Duodenal mucosa (tissue), 2 donors: ENCODE data around the gene DAPK2.

Source experiments
- H3K27ac ChIP-seq: one replicate; pipeline ENCODE4 v1.7.0; 2013; ENCODE audit warnings: low read depth, low read length
- H3K27me3 ChIP-seq, 2 donors: one replicate each; pipeline ENCODE4 v1.7.0; 2013; ENCODE audit warnings: low read length in 2 of 2, control low read depth in 1 of 2; ENCODE audit not compliant: insufficient read depth in 2 of 2, control insufficient read depth in 1 of 2
- H3K36me3 ChIP-seq, 2 donors: one replicate each; pipeline ENCODE4 v1.7.0; 2013; ENCODE audit warnings: low read length in 2 of 2, control low read depth in 1 of 2; ENCODE audit not compliant: insufficient read depth in 2 of 2, control insufficient read depth in 1 of 2
- H3K4me1 ChIP-seq, 2 donors: one replicate each; pipeline ENCODE4 v1.7.0; 2013; ENCODE audit warnings: low read length in 2 of 2, control low read depth in 1 of 2; ENCODE audit not compliant: insufficient read depth in 2 of 2, control insufficient read depth in 1 of 2
- H3K4me3 ChIP-seq, 2 donors: one replicate each; pipeline ENCODE4 v1.7.0; 2013; ENCODE audit warnings: low read length in 2 of 2, low read depth in 1 of 2
- H3K9ac ChIP-seq, 2 donors: one replicate each; pipeline ENCODE4 v1.7.0; 2013; ENCODE audit warnings: low read length in 2 of 2, low read depth in 1 of 2
- H3K9me3 ChIP-seq, 2 donors: one replicate each; pipeline ENCODE4 v1.7.0; 2013; ENCODE audit warnings: low read length in 2 of 2, control low read depth in 1 of 2; ENCODE audit not compliant: control insufficient read depth in 1 of 2

DAPK2 gene

DNA sequence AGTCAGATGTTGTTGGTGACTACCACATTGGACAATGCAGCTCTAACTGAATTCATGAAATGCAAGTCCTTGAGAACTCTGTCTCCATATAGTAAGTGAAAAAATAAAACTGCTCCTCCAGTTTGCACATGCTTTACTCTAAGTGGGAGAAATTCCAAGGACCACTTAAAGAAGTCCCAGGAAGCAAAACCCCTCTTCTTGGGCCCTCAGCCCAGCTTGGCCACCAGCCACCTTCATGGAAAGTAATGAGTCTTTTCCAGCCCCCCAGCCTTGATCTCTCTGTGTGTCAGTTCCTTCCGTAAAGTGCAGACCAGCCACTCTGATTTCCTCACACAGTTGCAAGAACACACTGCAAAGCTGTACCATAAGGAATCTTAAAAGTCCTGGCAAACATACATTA, 34.5 kb downstream of the DAPK2 start:
- no peaks in the 10 kb centered on the region for H3K27me3 ChIP-seq
- no peaks in the 10 kb centered on the region for H3K36me3 ChIP-seq
- H3K4me3 ChIP-seq = no peak overlapping the region
- H3K27ac ChIP-seq = no peak overlapping the region
- no peaks in the 10 kb centered on the region for H3K9me3 ChIP-seq
- no peak overlapping the region for H3K9ac ChIP-seq
- H3K4me1 ChIP-seq = peaks cover 69 to 82% of the 10 kb centered on the region in 2 donors

DNA sequence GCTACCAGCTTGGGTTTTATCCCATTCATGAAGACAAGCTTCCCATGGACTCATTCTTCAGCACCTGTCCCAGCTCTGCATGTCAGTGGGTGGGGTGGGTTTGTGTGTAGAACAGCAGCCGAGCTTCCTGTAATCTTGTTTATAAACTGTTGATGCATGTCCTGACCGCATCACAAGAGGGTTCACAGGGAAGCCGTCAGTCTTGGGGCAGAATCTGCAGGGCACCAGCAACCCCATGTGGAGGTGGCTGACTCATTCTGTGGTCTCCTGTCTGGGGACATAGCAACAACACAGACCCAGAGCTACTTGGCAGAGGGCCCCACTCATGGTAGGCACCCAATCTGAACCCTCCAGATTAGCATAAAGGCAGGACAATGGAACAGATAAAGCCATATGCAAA, 35.6 kb downstream of the DAPK2 start:
- Histone ChIP-seq H3K27ac (no peak overlapping the region), H3K4me3 (no peak overlapping the region), H3K9me3 (no peaks in the 10 kb centered on the region), H3K27me3 (no peaks in the 10 kb centered on the region), H3K4me1 (peaks cover 78 to 89% of the 10 kb centered on the region in 2 donors), H3K36me3 (no peaks in the 10 kb centered on the region), H3K9ac (peak overlapping the region in 1 of 2 donors; percentile 20)

- Histone ChIP-seq H3K27ac (no peak overlapping the region), H3K9me3 (no peaks in the 10 kb centered on the region), H3K36me3 (no peaks in the 10 kb centered on the region), H3K27me3 (no peaks in the 10 kb centered on the region), H3K9ac (no peak overlapping the region), H3K4me3 (no peak overlapping the region), H3K4me1 (peaks cover 86 to 88% of the 10 kb centered on the region in 2 donors)
These were observed 36.5 kb downstream of the DAPK2 start for GRCh38 chr15:64009798-64010261.

GRCh38 chr15:64009241-64009640, 37.0 kb downstream of the DAPK2 start:
- Histone ChIP-seq H3K27me3 (no peaks in the 10 kb centered on the region), H3K9me3 (no peaks in the 10 kb centered on the region), H3K4me3 (no peak overlapping the region), H3K4me1 (peaks cover 88 to 89% of the 10 kb centered on the region in 2 donors), H3K36me3 (no peaks in the 10 kb centered on the region), H3K9ac (no peak overlapping the region), H3K27ac (no peak overlapping the region)

DNA sequence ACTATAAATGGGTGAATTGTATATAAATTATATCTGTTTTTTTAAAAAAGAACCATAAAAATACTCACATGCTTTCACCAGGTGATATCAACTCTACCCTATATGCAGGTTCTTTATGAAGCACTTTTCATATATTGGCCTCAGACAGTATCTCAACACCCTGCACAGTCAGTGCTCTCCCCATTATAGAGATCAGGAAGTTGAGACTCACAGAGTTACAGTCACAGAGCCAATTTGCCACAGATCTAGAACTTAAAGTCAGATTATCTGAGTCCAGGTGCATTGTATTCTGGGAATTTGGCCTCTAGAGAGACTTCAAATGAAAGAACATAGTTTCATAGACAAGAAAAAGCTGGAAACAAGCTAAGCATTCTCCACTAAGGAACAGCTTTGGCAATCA, 38.1 kb downstream of the DAPK2 start:
- no peaks in the 10 kb centered on the region for H3K36me3 ChIP-seq
- H3K27me3 ChIP-seq = no peaks in the 10 kb centered on the region
- no peaks in the 10 kb centered on the region for H3K9me3 ChIP-seq
- no peak overlapping the region for H3K9ac ChIP-seq
- H3K4me1 ChIP-seq = peaks cover 78 to 87% of the 10 kb centered on the region in 2 donors
- no peak overlapping the region for H3K27ac ChIP-seq
- no peak overlapping the region for H3K4me3 ChIP-seq

GRCh38 chr15:64006642-64007041, 39.6 kb downstream of the DAPK2 start:
- H3K9ac ChIP-seq = peak overlapping the region; percentile 37 to 39
- H3K36me3 ChIP-seq = no peaks in the 10 kb centered on the region
- peaks cover 65 to 75% of the 10 kb centered on the region in 2 donors for H3K4me1 ChIP-seq
- no peaks in the 10 kb centered on the region for H3K9me3 ChIP-seq
- no peaks in the 10 kb centered on the region for H3K27me3 ChIP-seq
- no peak overlapping the region for H3K4me3 ChIP-seq
- H3K27ac ChIP-seq = no peak overlapping the region

- Histone ChIP-seq H3K4me3 (peak overlapping the region in 1 of 2 donors; percentile 32), H3K27me3 (no peaks in the 10 kb centered on the region), H3K4me1 (peaks cover 56 to 67% of the 10 kb centered on the region in 2 donors), H3K9me3 (no peaks in the 10 kb centered on the region), H3K9ac (peak overlapping the region; percentile 17 to 31), H3K27ac (peak overlapping the region; percentile 53), H3K36me3 (no peaks in the 10 kb centered on the region)
These were observed 41.7 kb downstream of the DAPK2 start for GRCh38 chr15:64004587-64004986.

DNA sequence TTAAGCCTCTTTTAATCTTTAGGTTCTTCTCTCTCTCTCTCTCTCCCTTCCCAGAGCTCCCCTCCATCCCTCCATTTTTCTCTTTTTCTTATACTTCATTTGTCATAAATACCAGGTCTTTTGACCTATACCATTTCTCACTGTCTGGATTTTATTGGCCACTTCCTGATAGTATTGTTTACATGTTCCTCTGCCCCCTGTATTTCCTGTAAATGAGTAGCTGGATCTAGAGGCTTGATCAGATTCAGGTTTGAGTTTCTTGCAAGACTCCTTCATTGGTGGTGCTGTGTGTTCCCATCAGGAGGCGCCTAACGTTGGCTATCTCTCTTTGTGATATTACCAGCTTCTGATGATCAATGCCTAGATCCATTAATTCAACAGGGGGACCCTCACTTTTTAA, 42.2 kb downstream of the DAPK2 start:
- Histone ChIP-seq H3K36me3 (no peaks in the 10 kb centered on the region), H3K9ac (no peak overlapping the region), H3K9me3 (no peaks in the 10 kb centered on the region), H3K4me1 (peaks cover 56 to 67% of the 10 kb centered on the region in 2 donors), H3K4me3 (no peak overlapping the region), H3K27me3 (no peaks in the 10 kb centered on the region), H3K27ac (peak overlapping the region; percentile 53)

DNA sequence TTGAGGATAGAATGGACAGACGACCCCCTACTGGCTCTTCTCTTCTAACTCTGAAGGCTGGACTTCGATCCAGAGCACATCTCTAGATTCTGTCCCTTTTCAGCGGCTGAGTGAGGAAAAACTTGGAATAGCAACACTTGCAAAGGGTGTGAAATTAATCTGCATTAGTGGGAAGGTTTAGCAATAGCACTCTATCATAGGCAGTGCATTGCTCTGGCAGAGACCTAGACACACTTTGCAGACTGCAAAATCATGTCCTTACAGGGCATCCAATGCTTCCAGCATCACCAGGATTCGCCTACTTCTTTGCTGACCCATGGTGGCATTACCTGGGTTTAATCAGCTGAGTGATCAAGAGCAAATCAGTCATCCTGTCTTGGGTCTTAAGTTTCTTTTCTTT, 43.1 kb downstream of the DAPK2 start:
- H3K4me1 ChIP-seq = peaks cover 59 to 70% of the 10 kb centered on the region in 2 donors

DNA sequence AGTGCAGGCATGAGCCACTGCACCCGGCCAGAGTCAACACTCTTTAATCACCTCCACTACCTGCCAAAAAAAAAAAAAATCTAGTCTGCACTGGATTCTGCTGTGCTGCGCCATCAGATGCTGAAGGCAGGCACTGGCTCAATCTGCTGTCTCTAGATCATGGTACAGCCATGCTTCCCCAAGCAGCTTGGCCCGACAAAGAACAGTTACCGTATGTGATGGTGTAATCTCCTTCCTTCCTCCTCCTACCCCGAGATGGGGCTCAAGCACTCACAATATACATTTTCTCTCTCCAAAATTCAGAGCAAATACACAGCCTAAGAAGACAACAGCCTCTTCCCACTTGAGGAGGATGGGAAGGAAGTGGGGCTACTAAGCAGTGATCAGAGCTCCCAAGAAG, 45.1 kb downstream of the DAPK2 start:
- Histone ChIP-seq H3K9me3 (no peaks in the 10 kb centered on the region), H3K27me3 (no peaks in the 10 kb centered on the region), H3K36me3 (no peaks in the 10 kb centered on the region), H3K4me3 (no peak overlapping the region), H3K4me1 (peaks cover 44 to 62% of the 10 kb centered on the region in 2 donors), H3K27ac (no peak overlapping the region), H3K9ac (no peak overlapping the region)

More for the DNA sequence above, 43.1 kb downstream of the DAPK2 start:
- H3K9ac ChIP-seq = no peak overlapping the region
- H3K36me3 ChIP-seq = no peaks in the 10 kb centered on the region
- no peak overlapping the region for H3K27ac ChIP-seq
- H3K4me3 ChIP-seq = no peak overlapping the region
- no peaks in the 10 kb centered on the region for H3K27me3 ChIP-seq
- no peaks in the 10 kb centered on the region for H3K9me3 ChIP-seq
